ENCODE data around the gene MRPL51. TPM values are rescaled to one million over a fixed set of nuclear protein-coding genes. Genes with fewer than 3 reads are reported as not detected.
A peak's percentile ranks its signal among the peaks of the same experiment; 100 is the strongest.

MRPL51 gene
- total and polyA plus RNA-seq, 9 of the 15 experiments (the other 6 are each of a cell fraction or from before 2014, with no cell fraction given) = 127 to 727 (median 208) TPM

GRCh38 chr12:6533923-6534694, 41.0 kb upstream of the MRPL51 start, which contains the start of gene GAPDH (continued):
- peak; percentile 95 for TF ChIP-seq RBFOX2 (IDR thresholded peaks at IDR 0.05; ENCODE audit: low read depth, low read length)
- TF ChIP-seq UBTF (IDR thresholded peaks at IDR 0.05; ENCODE audit: borderline replicate concordance in 1 of 2, low read depth in 2 of 2, low read length in 2 of 2) = peak in 1 of 2 experiments; percentile 60; a peak in 2 of 4 replicates
- peak; percentile 22; the same call in 1 of the 2 replicates for TF ChIP-seq JUND (IDR thresholded peaks at IDR 0.05; ENCODE audit: borderline replicate concordance, low read depth, low read length)
- no peak; the same call in 2 of the 3 replicates for TF ChIP-seq JUND (tag; IDR thresholded peaks at IDR 0.05; ENCODE audit: borderline replicate concordance, low read depth, low read length)
- TF ChIP-seq ZNF232 (CRISPR knock-in tag; IDR thresholded peaks at IDR 0.05) = peak; percentile 91
- no peak for TF ChIP-seq NR2F6 (CRISPR knock-in tag; IDR thresholded peaks at IDR 0.05)
- TF ChIP-seq HMG20A (CRISPR knock-in tag; conservative IDR thresholded peaks at IDR 0.05) = no peak
- TF ChIP-seq SMAD4 (CRISPR knock-in tag; conservative IDR thresholded peaks at IDR 0.05) = peak; percentile 76
- TF ChIP-seq TRIM24 (IDR thresholded peaks at IDR 0.05) = peak in 1 of 2 experiments; percentile 78; a peak in 2 of 4 replicates
- TF ChIP-seq SRSF7 (optimal IDR thresholded peaks at IDR 0.05; ENCODE audit: low read depth, low read length) = no peak
- TF ChIP-seq IRF1 (CRISPR knock-in tag; IDR thresholded peaks at IDR 0.05; ENCODE audit: borderline replicate concordance) = peak; percentile 78; the same call in 1 of the 2 replicates
- TF ChIP-seq MNT (conservative IDR thresholded peaks at IDR 0.05) = peak; percentile 72 to 87; a peak in 2 of 4 replicates
- TF ChIP-seq TAF1 (IDR thresholded peaks at IDR 0.05; ENCODE audit: control insufficient read depth, extremely low read depth, insufficient read depth, low read length, severe bottlenecking) = peak; percentile 91
- TF ChIP-seq CREB3L1 (IDR thresholded peaks at IDR 0.05; ENCODE audit: borderline replicate concordance, low read depth) = peak; percentile 50; the same call in 1 of the 2 replicates
